HG03135 (cell line): Measurements from ENCODE around the gene CNPPD1.

Experiments
- ATAC-seq: cut with Tn5 transposase; IDR thresholded peaks from one replicate; pipeline ENCODE4 v1.9.1; 2021; ENCODE audit warnings: mild to moderate bottlenecking, moderate library complexity; ENCODE audit not compliant: unreplicated experiment

Gene CNPPD1

DNA sequence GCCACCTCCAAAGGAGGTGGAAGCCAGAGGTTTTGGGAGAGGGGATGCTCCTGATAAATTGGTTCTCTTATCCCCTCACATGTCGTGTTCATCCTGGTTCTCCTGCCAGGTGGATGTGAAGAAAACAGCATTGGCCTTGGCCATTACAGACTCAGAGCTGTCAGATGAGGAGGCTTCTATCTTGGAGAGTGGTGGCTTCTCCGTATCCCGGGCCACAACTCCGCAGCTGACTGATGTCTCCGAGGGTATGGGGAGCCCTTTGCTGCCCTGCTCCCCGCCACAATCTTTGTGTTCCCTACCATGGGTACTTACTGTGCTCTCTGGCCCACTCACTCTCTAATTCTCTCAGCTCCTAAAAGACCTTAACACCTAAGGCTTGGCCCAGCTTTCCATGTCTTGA, 4.8 kb upstream of the CNPPD1 start:
- no peak for ATAC-seq

DNA sequence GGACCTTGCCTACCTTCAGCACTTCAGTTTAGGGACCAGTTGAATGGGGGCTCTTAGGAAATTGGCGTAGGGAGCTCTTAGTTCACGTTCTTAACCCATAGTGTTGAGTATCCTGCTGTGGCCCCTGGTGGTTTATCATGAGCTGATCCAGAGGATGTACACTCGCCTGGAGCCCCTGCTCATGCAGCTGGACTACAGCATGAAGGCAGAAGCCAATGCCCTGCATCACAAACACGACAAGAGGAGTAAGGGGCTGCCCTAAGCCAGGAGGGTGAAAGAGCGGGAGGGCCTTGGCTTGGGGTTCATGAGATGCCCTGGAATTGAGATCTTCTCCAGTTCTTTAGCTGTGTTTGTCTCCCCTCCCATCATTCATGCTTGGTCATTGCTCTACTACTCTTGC, 4.2 kb upstream of the CNPPD1 start:
- ATAC-seq: no peak

DNA sequence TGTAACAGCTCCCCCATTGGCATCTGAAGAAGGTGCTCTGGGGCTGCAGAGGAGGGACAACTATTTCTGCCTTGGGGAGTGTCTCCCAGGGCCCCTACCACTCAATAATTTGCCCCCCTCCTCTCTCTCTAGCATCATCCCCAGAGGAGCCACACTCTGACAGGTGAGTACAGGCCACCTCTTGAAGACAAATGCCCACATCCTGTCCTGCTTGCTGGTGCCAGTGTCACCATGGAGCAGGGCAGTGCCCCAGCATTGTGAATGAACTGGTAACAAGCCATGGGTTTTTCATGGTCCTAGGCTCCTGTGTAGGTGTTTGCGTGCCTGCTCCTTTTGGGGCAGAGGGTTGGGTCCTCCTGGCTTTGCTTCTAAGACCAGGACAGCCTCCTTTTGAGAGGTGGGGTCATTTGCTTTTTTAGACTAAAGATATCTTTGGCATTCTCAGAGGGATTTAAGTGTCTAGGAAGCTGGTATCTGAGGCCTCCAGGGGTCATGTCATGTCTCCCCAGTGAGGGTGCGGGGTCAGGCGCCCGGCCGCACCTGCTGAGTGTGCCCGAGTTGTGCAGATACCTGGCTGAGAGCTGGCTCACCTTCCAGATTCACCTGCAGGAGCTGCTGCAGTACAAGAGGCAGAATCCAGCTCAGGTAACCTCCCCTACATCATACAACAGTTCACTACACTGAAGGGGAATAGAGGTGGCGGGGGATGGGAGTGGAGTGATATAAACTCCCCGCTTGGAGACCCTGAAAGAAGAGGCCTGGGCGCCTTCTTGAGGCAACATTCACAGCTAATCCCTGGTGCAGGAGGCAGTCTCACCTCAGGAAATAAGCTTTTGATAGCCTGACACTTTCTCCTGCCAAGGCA, 3.1 kb upstream of the CNPPD1 start:
- ATAC-seq: no peak

DNA sequence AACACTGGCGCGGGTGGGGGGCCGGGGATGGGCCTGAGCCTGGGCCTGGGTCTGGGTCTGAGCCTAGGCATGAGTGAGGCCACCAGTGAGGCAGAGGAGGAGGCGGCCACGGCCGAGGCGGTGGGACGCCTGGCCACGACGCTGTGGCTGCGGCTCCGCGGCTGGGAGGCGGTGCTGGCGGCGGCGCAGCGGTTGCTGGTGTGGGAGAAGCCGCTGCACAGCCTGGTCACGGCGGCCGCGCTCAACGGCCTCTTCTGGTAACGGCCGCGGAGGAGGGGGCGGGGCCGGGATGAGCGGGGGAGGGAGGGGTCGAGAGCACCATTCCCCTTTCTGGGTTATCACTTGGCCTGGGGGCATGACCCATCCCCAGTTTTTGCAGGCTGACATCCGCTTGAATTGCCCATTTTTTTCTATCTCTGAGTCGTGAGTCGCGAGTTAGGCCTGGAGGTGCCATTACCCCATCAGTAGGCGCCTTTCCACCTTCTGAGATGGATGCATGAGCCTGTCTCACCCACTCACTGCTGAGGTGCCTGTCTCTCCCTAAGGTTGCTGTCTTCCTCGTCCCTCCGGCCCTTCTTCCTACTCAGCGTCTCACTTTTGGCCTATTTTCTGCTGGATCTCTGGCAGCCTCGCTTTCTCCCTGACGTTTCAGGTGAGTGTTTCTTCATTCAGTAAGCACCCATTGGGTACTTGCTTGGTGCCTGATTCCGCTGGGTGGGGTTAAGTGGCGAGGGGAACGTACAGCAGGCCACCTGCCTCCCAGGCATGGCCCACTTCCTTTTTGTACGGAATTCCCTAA, 1.9 kb upstream of the CNPPD1 start:
- ATAC-seq: peak; percentile 5

DNA sequence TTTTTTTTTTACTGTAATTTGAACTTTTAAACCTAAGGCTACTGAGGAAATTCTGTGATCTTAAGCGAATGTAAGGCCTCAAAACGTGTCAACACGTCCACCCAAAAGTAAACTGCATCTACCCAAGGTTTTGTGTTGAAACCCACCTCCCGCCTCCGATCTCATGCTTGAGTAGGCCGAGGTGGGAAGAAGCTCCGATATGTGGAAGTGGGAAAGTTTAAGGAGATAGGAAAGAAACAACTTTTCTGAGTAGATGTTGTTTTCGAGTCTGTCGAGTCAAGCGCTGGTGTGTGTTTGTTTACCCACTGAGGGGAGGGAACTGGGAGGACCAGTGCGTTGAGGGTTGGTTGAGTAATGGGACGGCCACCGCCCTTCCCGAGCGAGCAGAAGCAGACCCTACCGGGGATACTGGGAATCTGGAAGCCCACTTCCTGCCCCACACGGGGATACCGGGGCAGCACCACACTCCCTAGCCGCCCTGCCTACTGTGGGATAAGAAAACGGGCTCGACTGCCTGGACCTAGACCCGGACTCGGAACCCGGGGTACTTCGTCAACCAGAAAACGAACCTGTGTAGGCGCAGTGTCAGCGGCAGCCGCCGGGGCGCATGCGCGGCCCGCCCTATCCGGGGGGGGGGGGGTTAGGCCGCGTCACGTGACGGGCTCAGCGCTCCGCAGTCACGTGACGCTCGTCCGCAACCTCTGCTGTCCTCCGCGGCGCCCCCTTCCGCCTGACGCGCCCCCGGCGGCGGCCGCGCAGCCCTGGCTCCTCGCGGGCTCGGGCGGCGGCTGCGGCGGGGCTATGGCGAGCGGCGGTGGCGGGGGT, 1.0 kb upstream of the CNPPD1 start, which contains the start of gene RETREG2:
TSS of gene RETREG2 (plus strand) at position 724 of the 825 bp plus-strand sequence. CDS start at position 802, 78 bp downstream.
- peak; percentile 47 for ATAC-seq

DNA sequence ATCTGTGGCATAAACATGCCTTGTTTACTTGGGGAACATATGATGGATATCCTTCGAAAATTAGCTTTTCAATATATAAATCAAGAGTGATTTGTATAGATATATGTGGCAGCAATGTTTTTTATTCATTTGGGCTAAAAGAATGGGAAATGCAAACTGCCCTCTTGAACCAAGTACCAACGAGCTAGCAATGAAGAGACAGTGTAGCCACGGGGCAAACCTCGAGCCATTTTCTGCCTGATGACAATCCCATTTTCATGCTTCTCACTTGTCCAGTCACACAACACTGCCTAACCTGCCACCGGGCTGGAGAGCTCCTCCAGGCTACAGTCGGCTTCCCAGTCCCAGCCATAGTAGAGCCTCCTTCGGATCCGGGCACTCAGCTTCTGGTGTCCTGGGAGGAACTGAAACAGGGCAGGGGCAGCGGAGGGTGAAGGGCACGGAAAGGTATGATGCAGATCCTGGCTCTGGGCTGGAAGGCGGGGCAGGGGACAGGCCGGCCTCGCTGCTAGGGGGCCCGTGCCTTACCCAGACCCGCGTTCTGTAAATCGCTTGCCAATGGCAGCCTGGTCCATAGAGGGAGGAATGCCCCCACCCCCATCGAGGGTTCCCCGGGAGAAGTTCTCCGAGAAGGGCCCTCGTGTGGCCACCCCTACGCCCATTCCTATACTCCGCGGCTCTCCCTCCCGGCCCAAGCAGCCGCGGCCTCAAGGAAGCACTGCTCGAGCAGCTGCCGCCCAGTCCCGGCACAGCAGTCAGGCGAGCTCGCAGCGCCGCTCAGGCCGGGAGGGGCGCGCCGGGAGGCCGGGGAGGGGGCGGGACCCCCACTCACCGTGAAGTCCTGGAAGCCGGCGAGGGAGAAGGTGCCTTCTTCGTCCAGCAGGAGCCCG, 552 bp downstream of the CNPPD1 start:
- ATAC-seq: peak; percentile 17

DNA sequence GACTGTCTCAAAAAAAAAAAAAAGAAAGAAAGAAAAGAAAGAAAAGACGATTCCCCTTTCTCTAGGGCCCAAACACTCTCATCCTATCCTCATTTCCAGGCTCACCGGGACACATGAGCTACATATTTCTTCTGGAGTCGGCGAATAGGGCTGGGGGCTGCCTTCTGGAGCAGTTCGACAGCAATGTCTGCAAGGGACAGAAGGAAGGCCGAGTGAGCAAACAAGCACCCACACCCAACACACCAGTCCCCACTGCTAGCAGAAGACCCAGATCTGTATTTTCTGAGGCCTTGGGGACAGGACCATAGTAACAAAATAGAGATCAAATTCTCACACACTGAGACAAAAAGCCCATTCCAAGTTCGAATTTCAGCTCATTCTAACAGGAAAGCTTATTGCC, 1.2 kb downstream of the CNPPD1 start:
- no peak for ATAC-seq

DNA sequence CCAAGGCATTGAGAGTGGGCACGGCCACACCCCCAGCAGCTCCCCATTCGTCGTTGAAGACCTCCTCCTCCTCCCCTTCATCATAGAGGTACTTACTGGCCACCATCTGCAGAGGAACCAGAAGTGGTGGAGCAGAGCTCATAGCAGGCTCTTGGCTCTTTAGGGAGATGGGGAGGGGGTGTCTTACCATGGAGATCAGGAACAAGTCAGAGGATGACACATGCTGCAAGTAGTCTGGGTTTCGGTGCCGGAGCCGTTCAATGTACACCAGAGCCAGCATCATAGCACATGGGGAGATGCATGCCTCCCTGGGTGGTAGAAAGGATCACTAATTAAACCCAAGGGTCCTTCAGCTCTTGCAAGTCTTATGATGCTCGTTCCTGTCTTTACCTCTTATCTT, 1.9 kb downstream of the CNPPD1 start:
- no peak for ATAC-seq

DNA sequence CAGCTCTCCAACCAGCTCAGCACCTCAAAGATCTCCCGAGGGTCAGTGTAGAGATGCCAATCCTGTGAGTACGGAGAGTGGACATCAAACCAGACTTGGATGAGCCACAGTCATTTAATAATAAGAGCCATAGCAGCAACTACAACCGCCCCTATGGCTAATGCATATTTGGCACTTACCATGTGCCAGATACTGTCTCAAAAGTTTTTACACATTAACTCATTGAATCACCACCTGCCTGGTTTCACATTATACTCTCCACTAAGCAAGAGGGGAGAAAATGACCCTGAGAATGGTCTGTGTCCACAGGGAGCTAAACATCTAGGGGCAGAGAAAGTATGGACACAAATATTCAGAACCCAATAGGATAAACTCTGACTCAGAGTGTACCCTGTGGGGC, 2.6 kb downstream of the CNPPD1 start:
- ATAC-seq: no peak

DNA sequence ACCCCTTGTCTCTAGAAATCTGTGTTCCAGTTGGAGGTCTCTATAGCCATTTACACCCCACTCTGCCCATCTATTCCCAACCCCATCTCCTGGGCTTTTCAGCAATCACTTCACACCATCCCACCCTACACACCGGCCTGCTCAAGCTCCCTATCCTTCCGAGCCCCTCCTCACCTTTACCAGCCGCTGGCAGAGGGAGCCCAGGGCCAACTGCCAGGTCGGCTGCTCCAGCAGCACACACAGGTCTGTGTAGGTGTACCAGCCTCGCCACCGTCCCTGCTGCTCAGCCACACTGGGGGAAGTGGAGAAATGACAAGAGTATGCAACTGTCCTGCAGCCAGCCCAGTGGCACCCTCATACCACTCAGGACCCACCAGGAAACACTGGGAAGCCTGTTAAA, 3.5 kb downstream of the CNPPD1 start:
- ATAC-seq: no peak

DNA sequence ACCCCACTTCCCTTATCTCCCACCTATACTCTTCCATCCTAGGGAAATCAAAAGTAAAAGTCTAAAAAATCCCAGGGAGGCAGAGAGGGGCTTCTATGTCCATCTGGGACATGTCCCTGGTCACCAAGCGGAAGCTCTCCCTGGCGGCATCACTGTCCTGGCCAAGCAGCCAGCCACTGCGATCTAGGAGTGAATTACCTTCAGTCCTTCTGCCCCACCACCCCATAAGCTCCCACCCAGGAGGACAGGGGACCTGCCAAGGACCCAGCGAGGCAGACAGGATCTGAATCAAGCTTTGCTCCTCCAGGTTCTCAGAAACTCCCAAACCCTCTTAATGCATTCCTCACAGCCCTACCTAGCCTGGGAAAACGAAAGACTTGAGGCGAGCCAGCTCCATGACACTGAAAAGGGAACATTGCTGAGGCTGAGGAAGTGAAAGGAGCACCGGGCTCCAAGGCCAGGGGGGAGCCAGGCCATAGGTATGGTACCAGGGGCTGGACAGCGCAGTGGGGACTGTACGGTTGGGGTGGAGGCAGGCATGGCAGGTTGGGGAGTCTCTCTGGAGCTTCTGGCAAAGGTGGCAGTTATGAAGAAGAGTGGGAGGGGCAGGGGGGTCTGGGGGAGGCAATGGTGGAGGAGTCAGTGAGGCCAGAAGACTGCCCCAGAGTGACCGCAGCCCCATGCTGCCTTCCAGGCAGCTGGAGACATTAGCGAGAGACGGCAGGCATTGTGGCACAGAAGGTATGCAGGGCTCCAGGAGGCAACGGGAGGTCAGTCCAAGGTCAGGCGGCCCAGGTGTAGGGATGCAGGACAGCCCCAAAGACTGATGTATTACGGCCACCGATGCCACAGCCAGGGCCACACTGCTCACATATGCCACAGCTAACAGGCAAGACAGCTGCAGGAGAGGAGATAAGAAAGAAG, 4.2 kb downstream of the CNPPD1 start:
- no peak for ATAC-seq

DNA sequence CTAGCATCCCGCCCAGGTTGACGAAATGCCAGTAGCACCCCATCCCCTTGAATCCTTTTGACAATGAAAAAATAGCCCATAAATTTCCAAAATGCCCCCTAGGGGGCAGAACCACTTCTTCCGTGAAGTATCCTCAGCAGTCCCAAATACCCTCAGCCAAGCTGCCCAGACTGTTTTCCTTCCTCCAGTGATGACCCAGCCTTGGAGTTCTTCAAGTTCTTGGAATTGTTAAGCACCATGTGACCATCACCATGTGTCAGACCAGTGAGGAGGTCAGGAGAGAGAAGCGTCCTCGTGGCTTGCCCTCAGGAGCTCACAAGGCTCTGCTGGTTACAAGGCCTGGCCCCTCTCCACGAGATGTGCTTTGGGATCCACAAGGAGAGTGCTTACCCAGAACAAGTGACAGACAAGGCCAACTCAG, 5.5 kb downstream of the CNPPD1 start:
- no peak for ATAC-seq

DNA sequence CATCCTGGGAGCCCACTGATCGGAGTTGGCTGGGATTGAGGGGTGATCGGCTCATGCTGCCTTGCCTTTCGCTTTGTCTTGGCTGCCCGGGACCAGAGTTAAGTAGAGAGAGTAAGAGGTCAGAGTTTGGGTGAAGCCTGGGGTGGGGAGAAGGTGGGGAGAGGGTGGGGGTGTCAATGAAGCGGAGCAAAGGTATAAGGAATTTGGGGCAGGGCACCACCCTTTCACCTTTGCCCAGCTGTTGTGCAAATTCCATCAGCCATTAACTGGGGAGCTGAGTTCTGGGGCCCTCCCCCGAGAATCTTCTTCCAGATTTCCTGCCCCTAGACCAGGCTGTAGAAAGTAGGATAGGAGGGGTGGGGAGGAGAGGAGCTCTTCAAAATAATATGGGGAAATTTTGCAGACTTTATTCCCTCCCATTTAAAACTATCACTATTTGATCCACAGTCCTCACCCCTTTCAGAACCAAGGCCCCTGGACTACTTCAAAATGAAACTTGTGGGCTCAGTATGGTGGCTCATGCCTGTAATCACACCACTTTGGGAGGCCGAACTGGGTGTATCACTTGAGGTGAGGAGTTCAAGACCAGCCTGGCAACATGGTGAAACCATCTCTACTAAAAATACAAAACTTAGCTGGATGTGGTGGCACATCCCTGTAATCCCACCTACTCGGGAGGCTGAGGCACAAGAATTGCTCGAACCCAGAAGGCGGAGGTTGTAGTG, 6.6 kb downstream of the CNPPD1 start, which contains the start of gene SLC23A3:
TSS of gene SLC23A3 (minus strand) at position 100 of the 725 bp plus-strand sequence. CDS start at position 55, 45 bp downstream.
- ATAC-seq: no peak

DNA sequence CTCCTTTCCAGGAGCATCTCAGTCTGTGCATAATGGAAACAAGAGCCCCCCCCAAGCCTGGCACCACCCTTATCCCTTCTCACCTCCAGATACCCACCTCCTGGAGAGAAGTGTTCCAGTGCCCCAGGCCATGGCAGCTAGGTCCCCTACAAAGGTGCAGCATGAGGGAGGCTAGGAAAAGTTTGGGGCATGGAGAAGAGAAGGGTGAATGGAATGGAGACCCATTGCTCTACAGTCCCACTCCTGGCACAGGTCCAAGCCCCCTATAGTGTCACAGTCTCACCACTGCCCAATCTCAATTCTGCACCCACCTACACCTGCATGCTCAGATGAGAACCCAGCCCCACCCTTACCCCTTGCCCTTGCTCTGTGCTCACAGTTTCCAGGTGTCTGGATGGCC, 7.8 kb downstream of the CNPPD1 start:
- ATAC-seq: no peak

DNA sequence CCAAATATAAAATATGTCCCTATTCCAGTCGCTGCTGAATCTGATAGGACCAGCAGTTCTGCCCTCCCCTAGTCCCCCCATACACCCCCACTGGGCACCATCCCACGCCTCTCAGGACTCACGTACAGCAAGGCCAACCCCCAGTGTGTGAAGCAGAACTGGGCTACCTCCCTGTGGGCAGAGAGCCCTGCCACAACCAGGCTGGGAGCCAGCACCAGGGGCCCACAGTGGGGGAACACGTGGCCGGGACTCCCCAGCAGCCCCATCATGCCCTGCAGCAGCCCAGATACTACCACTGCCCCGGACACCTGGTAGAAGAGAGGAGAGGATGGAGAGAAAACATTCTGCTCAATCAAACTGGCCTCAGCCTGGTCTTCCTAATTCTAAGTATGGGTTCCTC, 8.2 kb downstream of the CNPPD1 start:
- no peak for ATAC-seq

DNA sequence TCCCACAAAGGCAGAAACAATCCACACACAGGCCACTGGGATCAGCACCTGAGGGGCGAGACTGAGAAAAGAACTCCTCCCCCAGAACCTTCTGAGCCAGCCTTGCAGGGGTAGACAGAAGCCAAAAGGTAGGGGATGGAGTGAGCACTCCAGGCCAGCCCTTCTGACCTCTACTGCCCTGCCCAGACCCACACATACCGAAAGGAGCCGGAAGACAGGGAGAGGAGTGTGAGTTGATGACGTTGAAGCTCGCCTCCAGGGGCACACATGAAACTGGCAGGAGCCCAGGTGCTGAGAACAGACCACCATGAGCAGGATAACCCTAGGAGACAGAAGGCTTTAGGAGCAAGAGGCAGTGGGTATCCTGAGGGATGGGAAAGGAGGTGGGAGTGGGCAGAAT, 8.7 kb downstream of the CNPPD1 start:
- no peak for ATAC-seq

DNA sequence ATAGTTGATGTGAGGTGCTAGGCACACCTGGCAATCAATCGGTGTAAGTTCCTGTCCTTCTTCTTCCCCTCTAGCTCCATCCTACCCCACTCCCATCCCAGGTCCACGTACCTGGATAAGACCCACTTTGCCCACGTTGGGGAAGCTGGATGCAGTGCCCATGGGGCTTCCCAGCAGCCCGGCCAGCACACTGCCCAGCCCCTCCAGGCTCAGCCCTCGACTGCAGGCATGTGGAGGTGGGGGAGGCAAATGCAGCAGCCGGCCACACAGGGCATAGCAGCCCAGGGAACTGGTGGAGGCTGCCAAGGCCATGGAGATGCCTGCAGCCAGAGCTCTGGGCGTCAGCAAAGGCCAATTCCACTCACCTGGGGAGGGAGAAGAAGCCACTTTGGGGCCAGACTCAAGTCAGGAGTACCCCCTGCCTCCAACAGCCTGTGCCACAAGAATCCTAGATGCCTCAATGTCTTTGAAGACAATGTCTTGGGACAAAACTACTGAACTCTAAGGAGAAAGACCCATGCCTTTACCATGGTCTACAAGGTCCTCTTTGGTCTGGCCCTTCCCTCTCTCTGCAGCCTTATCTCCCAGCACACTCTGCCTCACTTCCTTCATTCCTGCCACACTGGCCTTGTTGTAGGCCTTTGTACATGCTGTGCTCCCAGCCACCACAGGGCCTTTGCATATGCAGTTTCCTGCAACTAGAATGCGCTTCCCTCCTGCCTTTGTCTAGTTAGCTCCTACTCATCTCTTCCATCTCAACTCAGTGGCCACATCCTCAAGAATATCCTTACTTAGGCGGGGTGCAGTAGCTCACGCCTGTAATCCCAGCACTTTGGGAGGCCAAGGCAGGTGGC, 11.4 kb downstream of the CNPPD1 start:
- ATAC-seq: no peak
